Measurements from ENCODE around the gene NTM. TPM values are rescaled to one million over a fixed set of nuclear protein-coding genes. Genes with fewer than 3 reads are reported as not detected.

The NTM gene
- total and polyA plus RNA-seq, 2 of the 8 experiments (the other 6 are each of a cell fraction or from before 2014, with no cell fraction given) = 13.4 to 20.0 TPM

DNA sequence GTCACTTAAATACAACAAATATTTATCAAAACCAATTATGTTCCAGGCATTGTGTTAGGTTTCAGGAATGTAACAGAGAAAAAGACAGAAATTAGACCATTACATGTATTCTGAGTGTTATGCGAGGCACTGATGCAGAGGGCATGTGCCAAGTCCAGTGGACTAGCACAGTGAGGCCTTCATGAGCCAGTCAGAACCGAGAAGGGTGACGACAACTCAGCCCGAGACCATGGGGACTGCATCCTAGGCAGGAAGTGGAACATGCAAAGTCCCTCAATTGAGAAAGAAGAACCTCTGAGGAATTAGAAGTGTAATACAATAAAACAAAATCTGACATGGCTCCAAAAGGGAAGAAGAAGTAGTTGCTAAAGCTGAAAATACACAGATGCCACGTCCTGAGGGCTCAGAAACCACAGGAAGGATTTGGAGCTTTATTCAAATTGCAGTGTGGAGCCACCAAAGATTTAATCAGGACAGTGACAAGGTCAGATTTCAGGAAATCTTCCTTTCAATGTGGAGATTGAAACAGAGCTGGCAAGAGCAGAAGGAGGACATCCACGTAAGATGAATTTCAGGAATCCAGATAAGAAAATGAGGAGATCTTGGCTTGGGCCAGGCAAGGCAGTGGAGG is 529.6 kb downstream of the NTM start (continued):
- TF ChIP-seq BRCA1 (IDR thresholded peaks at IDR 0.05; ENCODE audit: low read depth, low read length) (no peak), RBBP5 (IDR thresholded peaks at IDR 0.05; ENCODE audit: borderline replicate concordance, low read depth, low read length) (no peak), POLR2A (IDR thresholded peaks at IDR 0.05; ENCODE audit: control extremely low read depth in 1 of 2, low read depth in 2 of 2, low read length in 2 of 2) (no peak), GTF2F1 (IDR thresholded peaks at IDR 0.05; ENCODE audit: borderline replicate concordance, low read depth, low read length) (no peak), BCL11A (IDR thresholded peaks at IDR 0.05; ENCODE audit: low read depth in 2 of 2, low read length in 2 of 2) (no peak), FOSL1 (IDR thresholded peaks at IDR 0.05; ENCODE audit: insufficient read depth, low read depth, low read length) (no peak), POU5F1 (IDR thresholded peaks at IDR 0.05; ENCODE audit: low read depth, low read length) (no peak)
